ENCODE results near the gene RPL27. TPM values are rescaled to one million over a fixed set of nuclear protein-coding genes. Genes with fewer than 3 reads are reported as not detected.
A peak's percentile ranks its signal among the peaks of the same experiment; 100 is the strongest.

The RPL27 gene
- total and polyA plus RNA-seq, 2 of the 13 experiments (the other 11 are each of a cell fraction or from before 2014, with no cell fraction given), result 1,585 to 5,840 TPM

- TF ChIP-seq RFXANK (CRISPR knock-in tag; IDR thresholded peaks at IDR 0.05), result no peak
- no peak for TF ChIP-seq ZIK1 (CRISPR knock-in tag; IDR thresholded peaks at IDR 0.05; ENCODE audit: borderline replicate concordance, low read depth)
- TF ChIP-seq DNMT3B (CRISPR knock-in tag; conservative IDR thresholded peaks at IDR 0.05), result no peak
- TF ChIP-seq KDM2A (CRISPR knock-in tag; IDR thresholded peaks at IDR 0.05; ENCODE audit: borderline replicate concordance, low read depth), result no peak; the same call in 1 of the 2 replicates
- TF ChIP-seq ZNF879 (CRISPR knock-in tag; IDR thresholded peaks at IDR 0.05), result no peak
- no peak for TF ChIP-seq RFX3 (CRISPR knock-in tag; IDR thresholded peaks at IDR 0.05)
- TF ChIP-seq ZNF558 (CRISPR knock-in tag; IDR thresholded peaks at IDR 0.05; ENCODE audit: borderline replicate concordance), result no peak
- TF ChIP-seq PHB2 (IDR thresholded peaks at IDR 0.05; ENCODE audit: partially characterized antibody), result no peak
- no peak for TF ChIP-seq U2AF2 (IDR thresholded peaks at IDR 0.05; ENCODE audit: low read depth, low read length)
- TF ChIP-seq, protein P1, sequence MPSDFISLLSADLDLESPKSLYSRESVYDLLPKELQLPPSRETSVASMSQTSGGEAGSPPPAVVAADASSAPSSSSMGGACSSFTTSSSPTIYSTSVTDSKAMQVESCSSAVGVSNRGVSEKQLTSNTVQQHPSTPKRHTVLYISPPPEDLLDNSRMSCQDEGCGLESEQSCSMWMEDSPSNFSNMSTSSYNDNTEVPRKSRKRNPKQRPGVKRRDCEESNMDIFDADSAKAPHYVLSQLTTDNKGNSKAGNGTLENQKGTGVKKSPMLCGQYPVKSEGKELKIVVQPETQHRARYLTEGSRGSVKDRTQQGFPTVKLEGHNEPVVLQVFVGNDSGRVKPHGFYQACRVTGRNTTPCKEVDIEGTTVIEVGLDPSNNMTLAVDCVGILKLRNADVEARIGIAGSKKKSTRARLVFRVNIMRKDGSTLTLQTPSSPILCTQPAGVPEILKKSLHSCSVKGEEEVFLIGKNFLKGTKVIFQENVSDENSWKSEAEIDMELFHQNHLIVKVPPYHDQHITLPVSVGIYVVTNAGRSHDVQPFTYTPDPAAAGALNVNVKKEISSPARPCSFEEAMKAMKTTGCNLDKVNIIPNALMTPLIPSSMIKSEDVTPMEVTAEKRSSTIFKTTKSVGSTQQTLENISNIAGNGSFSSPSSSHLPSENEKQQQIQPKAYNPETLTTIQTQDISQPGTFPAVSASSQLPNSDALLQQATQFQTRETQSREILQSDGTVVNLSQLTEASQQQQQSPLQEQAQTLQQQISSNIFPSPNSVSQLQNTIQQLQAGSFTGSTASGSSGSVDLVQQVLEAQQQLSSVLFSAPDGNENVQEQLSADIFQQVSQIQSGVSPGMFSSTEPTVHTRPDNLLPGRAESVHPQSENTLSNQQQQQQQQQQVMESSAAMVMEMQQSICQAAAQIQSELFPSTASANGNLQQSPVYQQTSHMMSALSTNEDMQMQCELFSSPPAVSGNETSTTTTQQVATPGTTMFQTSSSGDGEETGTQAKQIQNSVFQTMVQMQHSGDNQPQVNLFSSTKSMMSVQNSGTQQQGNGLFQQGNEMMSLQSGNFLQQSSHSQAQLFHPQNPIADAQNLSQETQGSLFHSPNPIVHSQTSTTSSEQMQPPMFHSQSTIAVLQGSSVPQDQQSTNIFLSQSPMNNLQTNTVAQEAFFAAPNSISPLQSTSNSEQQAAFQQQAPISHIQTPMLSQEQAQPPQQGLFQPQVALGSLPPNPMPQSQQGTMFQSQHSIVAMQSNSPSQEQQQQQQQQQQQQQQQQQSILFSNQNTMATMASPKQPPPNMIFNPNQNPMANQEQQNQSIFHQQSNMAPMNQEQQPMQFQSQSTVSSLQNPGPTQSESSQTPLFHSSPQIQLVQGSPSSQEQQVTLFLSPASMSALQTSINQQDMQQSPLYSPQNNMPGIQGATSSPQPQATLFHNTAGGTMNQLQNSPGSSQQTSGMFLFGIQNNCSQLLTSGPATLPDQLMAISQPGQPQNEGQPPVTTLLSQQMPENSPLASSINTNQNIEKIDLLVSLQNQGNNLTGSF (CRISPR knock-in tag; IDR thresholded peaks at IDR 0.05), result no peak
- no peak for TF ChIP-seq ZNF766 (CRISPR knock-in tag; IDR thresholded peaks at IDR 0.05; ENCODE audit: borderline replicate concordance)
- no peak for TF ChIP-seq JDP2 (CRISPR knock-in tag; IDR thresholded peaks at IDR 0.05; ENCODE audit: borderline replicate concordance)
- peak; percentile 70 for TF ChIP-seq ERF (CRISPR knock-in tag; IDR thresholded peaks at IDR 0.05)
- TF ChIP-seq, protein P2, sequence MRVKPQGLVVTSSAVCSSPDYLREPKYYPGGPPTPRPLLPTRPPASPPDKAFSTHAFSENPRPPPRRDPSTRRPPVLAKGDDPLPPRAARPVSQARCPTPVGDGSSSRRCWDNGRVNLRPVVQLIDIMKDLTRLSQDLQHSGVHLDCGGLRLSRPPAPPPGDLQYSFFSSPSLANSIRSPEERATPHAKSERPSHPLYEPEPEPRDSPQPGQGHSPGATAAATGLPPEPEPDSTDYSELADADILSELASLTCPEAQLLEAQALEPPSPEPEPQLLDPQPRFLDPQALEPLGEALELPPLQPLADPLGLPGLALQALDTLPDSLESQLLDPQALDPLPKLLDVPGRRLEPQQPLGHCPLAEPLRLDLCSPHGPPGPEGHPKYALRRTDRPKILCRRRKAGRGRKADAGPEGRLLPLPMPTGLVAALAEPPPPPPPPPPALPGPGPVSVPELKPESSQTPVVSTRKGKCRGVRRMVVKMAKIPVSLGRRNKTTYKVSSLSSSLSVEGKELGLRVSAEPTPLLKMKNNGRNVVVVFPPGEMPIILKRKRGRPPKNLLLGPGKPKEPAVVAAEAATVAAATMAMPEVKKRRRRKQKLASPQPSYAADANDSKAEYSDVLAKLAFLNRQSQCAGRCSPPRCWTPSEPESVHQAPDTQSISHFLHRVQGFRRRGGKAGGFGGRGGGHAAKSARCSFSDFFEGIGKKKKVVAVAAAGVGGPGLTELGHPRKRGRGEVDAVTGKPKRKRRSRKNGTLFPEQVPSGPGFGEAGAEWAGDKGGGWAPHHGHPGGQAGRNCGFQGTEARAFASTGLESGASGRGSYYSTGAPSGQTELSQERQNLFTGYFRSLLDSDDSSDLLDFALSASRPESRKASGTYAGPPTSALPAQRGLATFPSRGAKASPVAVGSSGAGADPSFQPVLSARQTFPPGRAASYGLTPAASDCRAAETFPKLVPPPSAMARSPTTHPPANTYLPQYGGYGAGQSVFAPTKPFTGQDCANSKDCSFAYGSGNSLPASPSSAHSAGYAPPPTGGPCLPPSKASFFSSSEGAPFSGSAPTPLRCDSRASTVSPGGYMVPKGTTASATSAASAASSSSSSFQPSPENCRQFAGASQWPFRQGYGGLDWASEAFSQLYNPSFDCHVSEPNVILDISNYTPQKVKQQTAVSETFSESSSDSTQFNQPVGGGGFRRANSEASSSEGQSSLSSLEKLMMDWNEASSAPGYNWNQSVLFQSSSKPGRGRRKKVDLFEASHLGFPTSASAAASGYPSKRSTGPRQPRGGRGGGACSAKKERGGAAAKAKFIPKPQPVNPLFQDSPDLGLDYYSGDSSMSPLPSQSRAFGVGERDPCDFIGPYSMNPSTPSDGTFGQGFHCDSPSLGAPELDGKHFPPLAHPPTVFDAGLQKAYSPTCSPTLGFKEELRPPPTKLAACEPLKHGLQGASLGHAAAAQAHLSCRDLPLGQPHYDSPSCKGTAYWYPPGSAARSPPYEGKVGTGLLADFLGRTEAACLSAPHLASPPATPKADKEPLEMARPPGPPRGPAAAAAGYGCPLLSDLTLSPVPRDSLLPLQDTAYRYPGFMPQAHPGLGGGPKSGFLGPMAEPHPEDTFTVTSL (CRISPR knock-in tag; IDR thresholded peaks at IDR 0.05; ENCODE audit: borderline replicate concordance), result peak; percentile 31; the same call in 1 of the 2 replicates
- TF ChIP-seq RARA (CRISPR knock-in tag; IDR thresholded peaks at IDR 0.05), result no peak
- TF ChIP-seq POLR2AphosphoS2 (IDR thresholded peaks at IDR 0.05; ENCODE audit: low read depth, low read length), result no peak
- TF ChIP-seq ARNT (IDR thresholded peaks at IDR 0.05), result no peak
- TF ChIP-seq, protein P3, sequence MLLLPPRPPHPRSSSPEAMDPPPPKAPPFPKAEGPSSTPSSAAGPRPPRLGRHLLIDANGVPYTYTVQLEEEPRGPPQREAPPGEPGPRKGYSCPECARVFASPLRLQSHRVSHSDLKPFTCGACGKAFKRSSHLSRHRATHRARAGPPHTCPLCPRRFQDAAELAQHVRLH (CRISPR knock-in tag; IDR thresholded peaks at IDR 0.05; ENCODE audit: borderline replicate concordance, low read depth), result peak; percentile 73; the same call in 1 of the 2 replicates
- peak; percentile 57 for TF ChIP-seq HOXA3 (CRISPR knock-in tag; IDR thresholded peaks at IDR 0.05)
- TF ChIP-seq ZNF672 (CRISPR knock-in tag; IDR thresholded peaks at IDR 0.05), result no peak
Measured at GRCh38 chr17:43006639-43007551, 8.7 kb downstream of the RPL27 start, which contains the start of gene IFI35 (continued).

Data from HepG2 (cell line).